ENCODE results near the gene NADSYN1. TPM values are rescaled to one million over a fixed set of nuclear protein-coding genes. Genes with fewer than 3 reads are reported as not detected.

Gene NADSYN1
- polyA plus RNA-seq, 3 donors: 44.1 to 162 (median 44.8) TPM

DNA sequence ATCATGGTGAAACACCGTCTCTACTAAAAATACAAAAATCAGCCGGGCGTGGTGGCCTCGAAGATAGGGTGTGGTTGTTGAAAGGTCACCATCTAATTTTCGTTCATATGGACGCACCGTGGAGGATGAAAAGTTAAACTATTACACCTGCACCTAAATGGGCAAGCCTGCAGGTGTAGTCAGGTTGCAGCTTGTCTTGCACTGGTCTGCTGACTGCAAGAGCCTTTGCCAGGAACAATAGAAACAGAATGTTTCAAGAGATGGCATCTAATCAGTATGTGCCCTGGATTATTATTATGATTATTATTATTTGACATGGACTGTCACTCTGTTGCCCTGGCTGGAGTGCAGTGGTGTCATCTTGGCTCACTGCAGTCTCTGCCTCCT lies 908 bp downstream of the NADSYN1 start:
- Histone ChIP-seq H3K79me2 (ENCODE audit: insufficient read depth, low read length) (peaks cover 41% of the 10 kb centered on the region), H3K27me3 (ENCODE audit: control insufficient read depth in 2 of 2, insufficient read depth in 2 of 2, low read length in 2 of 2) (no peaks in the 10 kb centered on the region), H2AFZ (ENCODE audit: insufficient read depth, low read depth, low read length, poor library complexity, severe bottlenecking) (peak overlapping the region; percentile 84), H3K4me2 (replicated peaks; ENCODE audit: extremely low read depth, low read length, poor library complexity, severe bottlenecking) (peak overlapping the region; percentile 94), H3K27ac (ENCODE audit: low read depth in 1 of 2, low read length in 2 of 2) (peak overlapping the region; percentile 80 to 90), H3K4me3 (replicated peaks in 1 of 3; ENCODE audit: low read depth in 2 of 3, low read length in 3 of 3) (peak overlapping the region; percentile 79 to 94 (median 79)), H3K4me1 (ENCODE audit: control insufficient read depth in 1 of 2, insufficient read depth in 2 of 2, low read length in 2 of 2) (peaks cover 28 to 34% of the 10 kb centered on the region in 2 donors), H3K36me3 (replicated peaks in 1 of 2; ENCODE audit: control insufficient read depth in 1 of 2, insufficient read depth in 2 of 2, low read length in 2 of 2) (peaks cover 42 to 44% of the 10 kb centered on the region in 2 donors), H3K9ac (ENCODE audit: insufficient read depth, low read length, poor library complexity, severe bottlenecking) (peak overlapping the region; percentile 89), H3K9me3 (replicated peaks in 1 of 2; ENCODE audit: control insufficient read depth in 1 of 2, insufficient read depth in 1 of 2, low read length in 2 of 2) (no peaks in the 10 kb centered on the region), H4K20me1 (ENCODE audit: insufficient read depth, low read length) (peaks cover 53% of the 10 kb centered on the region)
- intact Hi-C loops (cut with micrococcal nuclease): no loop called here
- peaks cover 0 to 1% (median 0%) of the 10 kb centered on the region in 7 donors for H3K9me3 Mint-ChIP-seq
- H3K4me3 Mint-ChIP-seq: peak overlapping the region; percentile 87 to 91
- WGBS (ENCODE audit: insufficient coverage): 100% methylated on average over 2 of the region's 7 CpGs
- peak overlapping the region; percentile 88 to 94 (median 90) for H3K27ac Mint-ChIP-seq
- H3K27me3 Mint-ChIP-seq (ENCODE audit: low read depth in 3 of 3): no peaks in the 10 kb centered on the region
- peaks cover 46% of the 10 kb centered on the region for H3K4me1 Mint-ChIP-seq
- DNase-seq: no peak
- peaks cover 43 to 45% of the 10 kb centered on the region in 2 donors for H3K36me3 Mint-ChIP-seq
- TF ChIP-seq, protein P1, sequence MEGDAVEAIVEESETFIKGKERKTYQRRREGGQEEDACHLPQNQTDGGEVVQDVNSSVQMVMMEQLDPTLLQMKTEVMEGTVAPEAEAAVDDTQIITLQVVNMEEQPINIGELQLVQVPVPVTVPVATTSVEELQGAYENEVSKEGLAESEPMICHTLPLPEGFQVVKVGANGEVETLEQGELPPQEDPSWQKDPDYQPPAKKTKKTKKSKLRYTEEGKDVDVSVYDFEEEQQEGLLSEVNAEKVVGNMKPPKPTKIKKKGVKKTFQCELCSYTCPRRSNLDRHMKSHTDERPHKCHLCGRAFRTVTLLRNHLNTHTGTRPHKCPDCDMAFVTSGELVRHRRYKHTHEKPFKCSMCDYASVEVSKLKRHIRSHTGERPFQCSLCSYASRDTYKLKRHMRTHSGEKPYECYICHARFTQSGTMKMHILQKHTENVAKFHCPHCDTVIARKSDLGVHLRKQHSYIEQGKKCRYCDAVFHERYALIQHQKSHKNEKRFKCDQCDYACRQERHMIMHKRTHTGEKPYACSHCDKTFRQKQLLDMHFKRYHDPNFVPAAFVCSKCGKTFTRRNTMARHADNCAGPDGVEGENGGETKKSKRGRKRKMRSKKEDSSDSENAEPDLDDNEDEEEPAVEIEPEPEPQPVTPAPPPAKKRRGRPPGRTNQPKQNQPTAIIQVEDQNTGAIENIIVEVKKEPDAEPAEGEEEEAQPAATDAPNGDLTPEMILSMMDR (IDR thresholded peaks at IDR 0.05): no peak

DNA sequence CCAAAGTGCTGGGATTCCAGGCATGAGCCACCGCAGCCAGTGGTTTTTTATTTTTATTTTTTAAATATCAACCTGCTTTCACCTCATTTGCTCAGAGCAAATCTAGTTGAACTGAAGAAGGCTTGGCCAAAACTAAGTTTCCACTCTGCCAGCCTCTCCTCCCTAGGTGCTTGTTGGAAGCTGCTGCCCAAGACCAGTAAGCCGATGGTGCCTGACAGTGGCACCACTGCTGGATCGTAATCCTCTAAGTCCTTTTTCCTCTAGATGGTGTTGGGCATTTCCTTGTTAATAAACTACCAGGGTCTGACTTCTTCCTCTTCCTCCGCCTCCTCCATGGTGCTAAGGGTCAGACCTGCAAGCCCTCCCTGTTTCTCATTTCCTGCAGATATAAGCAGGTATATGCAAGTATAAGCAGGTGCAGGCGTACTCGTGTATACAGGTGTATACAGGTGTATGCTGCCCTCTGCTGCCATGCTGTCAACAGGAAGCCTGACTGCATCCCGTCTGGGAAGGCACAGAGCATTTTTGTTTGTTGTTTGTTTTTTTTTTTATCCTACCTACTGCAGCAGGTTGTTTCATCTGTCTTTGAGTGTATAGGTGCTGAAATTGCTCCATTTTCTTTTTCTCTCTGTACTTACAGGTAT lies 1.6 kb downstream of the NADSYN1 start:
- peaks cover 41% of the 10 kb centered on the region for H3K79me2 ChIP-seq (ENCODE audit: insufficient read depth, low read length)
- H3K9me3 ChIP-seq (replicated peaks in 1 of 2; ENCODE audit: control insufficient read depth in 1 of 2, insufficient read depth in 1 of 2, low read length in 2 of 2): no peaks in the 10 kb centered on the region
- H3K4me3 ChIP-seq (replicated peaks in 1 of 3; ENCODE audit: low read depth in 2 of 3, low read length in 3 of 3): peak overlapping the region in 1 of 3 experiments; percentile 94
- Mint-ChIP-seq H3K4me1 (peaks cover 39% of the 10 kb centered on the region), H3K27me3 (ENCODE audit: low read depth in 3 of 3) (no peaks in the 10 kb centered on the region), H3K36me3 (peaks cover 49 to 51% of the 10 kb centered on the region in 2 donors), H3K9me3 (no peaks in the 10 kb centered on the region), H3K27ac (peak overlapping the region in 3 of 7 donors; percentile 29 to 66 (median 42)), H3K4me3 (peak overlapping the region in 1 of 2 donors; percentile 14)
- no peak overlapping the region for H3K9ac ChIP-seq (ENCODE audit: insufficient read depth, low read length, poor library complexity, severe bottlenecking)
- peaks cover 22 to 27% of the 10 kb centered on the region in 2 donors for H3K4me1 ChIP-seq (ENCODE audit: control insufficient read depth in 1 of 2, insufficient read depth in 2 of 2, low read length in 2 of 2)
- no CpG with 5 or more reads among the region's 7 CpGs for WGBS (ENCODE audit: insufficient coverage)
- intact Hi-C loops (cut with micrococcal nuclease): no loop called here
- no peak overlapping the region for H2AFZ ChIP-seq (ENCODE audit: insufficient read depth, low read depth, low read length, poor library complexity, severe bottlenecking)
- no peaks in the 10 kb centered on the region for H3K27me3 ChIP-seq (ENCODE audit: control insufficient read depth in 2 of 2, insufficient read depth in 2 of 2, low read length in 2 of 2)
- H3K27ac ChIP-seq (ENCODE audit: low read depth in 1 of 2, low read length in 2 of 2): no peak overlapping the region
- peaks cover 60% of the 10 kb centered on the region for H4K20me1 ChIP-seq (ENCODE audit: insufficient read depth, low read length)
- H3K4me2 ChIP-seq (replicated peaks; ENCODE audit: extremely low read depth, low read length, poor library complexity, severe bottlenecking): no peak overlapping the region
- no peak for DNase-seq
- TF ChIP-seq, protein P1 (IDR thresholded peaks at IDR 0.05): no peak
- peaks cover 49 to 51% of the 10 kb centered on the region in 2 donors for H3K36me3 ChIP-seq (replicated peaks in 1 of 2; ENCODE audit: control insufficient read depth in 1 of 2, insufficient read depth in 2 of 2, low read length in 2 of 2)

Data from CD14-positive monocyte (primary cell).